A549 (cell line): Measurements from ENCODE around the gene NGEF.

Source experiments
- BHLHE40 ChIP-seq: IDR thresholded peaks from 2 replicates; pipeline ENCODE4 v1.6.1; 2012; ENCODE audit warnings: low read depth, low read length, inconsistent platforms
- CHD2 ChIP-seq: fragments of 150-350 bp; IDR thresholded peaks from 2 replicates; pipeline ENCODE4 v1.6.1; 2014; ENCODE audit warnings: low read length; ENCODE audit not compliant: partially characterized antibody
- CTCF ChIP-seq: fragments of >200 bp; sonication (Bioruptor Twin); formaldehyde crosslinking; IDR thresholded peaks from 3 replicates; pipeline ENCODE4 v1.5.1; 2016
- EP300 ChIP-seq, 2 experiments: fragments of >200 bp; sonication (Bioruptor Twin); formaldehyde crosslinking; IDR thresholded peaks; 2 replicates in 1 of 2; 3 replicates in 1 of 2; pipeline ENCODE4 v1.6.1; 2016 to 2017
- KDM1A ChIP-seq: fragments of 200-600 bp; sonication (generic); IDR thresholded peaks from 2 replicates; pipeline ENCODE4 v1.6.1; 2016; ENCODE audit warnings: low read depth, mild to moderate bottlenecking
- PHF8 ChIP-seq: fragments of 200-600 bp; sonication (generic); IDR thresholded peaks from 2 replicates; pipeline ENCODE4 v1.6.1; 2016; ENCODE audit warnings: low read depth, mild to moderate bottlenecking, antibody characterized with exemption, moderate library complexity, borderline replicate concordance
- POLR2A ChIP-seq: IDR thresholded peaks from 2 replicates; pipeline ENCODE4 v1.6.1; 2012; ENCODE audit warnings: mild to moderate bottlenecking, low read length
- POLR2AphosphoS2 ChIP-seq: conservative IDR thresholded peaks from 2 replicates; pipeline ENCODE4 v1.6.1; 2012; ENCODE audit warnings: low read length, improper control_type of control experiment, inconsistent platforms
- RFX5 ChIP-seq: fragments of 450-650 bp; IDR thresholded peaks from 2 replicates; pipeline ENCODE4 v1.7.1; 2014; ENCODE audit warnings: antibody characterized with exemption, mild to moderate bottlenecking, moderate library complexity
- RNF2 ChIP-seq: fragments of 200-600 bp; sonication (generic); IDR thresholded peaks from 2 replicates; pipeline ENCODE4 v1.6.1; 2016; ENCODE audit warnings: low read depth, mild to moderate bottlenecking, antibody characterized with exemption, moderate library complexity, borderline replicate concordance
- SREBF2 ChIP-seq: fragments of 450-650 bp; IDR thresholded peaks from 2 replicates; pipeline ENCODE4 v1.6.1; 2014; ENCODE audit warnings: mild to moderate bottlenecking, moderate library complexity
- USF2 ChIP-seq: fragments of 450-650 bp; IDR thresholded peaks from 2 replicates; pipeline ENCODE4 v1.6.1; 2014; ENCODE audit warnings: antibody characterized with exemption
- TF ChIP-seq, protein P1 (sequence below): IDR thresholded peaks from 2 replicates; pipeline ENCODE4 v1.6.1; 2012

GRCh38 chr2:233044974-233045605, 32.0 kb upstream of the NGEF start:
- TF ChIP-seq RFX5 (no peak), CTCF (no peak), USF2 (no peak), POLR2A (no peak), BHLHE40 (no peak), POLR2AphosphoS2 (no peak), EP300 (IDR thresholded peaks at IDR 0.05) (no peak), KDM1A (no peak), PHF8 (no peak), CHD2 (no peak), RNF2 (no peak), SREBF2 (no peak)
- TF ChIP-seq, protein P1, sequence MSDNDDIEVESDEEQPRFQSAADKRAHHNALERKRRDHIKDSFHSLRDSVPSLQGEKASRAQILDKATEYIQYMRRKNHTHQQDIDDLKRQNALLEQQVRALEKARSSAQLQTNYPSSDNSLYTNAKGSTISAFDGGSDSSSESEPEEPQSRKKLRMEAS: no peak
